ENCODE measurements around the gene LLPH. TPM values are rescaled to one million over a fixed set of nuclear protein-coding genes. Genes with fewer than 3 reads are reported as not detected.

LLPH gene
- total RNA-seq, 1 experiment from 2014 or later = 31.5 TPM

GRCh38 chr12:66154776-66155175, 24.2 kb upstream of the LLPH start:
- ChIA-PET POLR2A (no interaction called here), CTCF (no interaction called here)
- Mint-ChIP-seq H3K27me3 (ENCODE audit: low read depth) (no peaks in the 10 kb centered on the region), H3K36me3 (peaks cover 15% of the 10 kb centered on the region), H3K4me1 (no peaks in the 10 kb centered on the region), H3K9me3 (no peaks in the 10 kb centered on the region; the same call in 1 of the 2 replicates), H3K4me3 (no peak overlapping the region), H3K27ac (no peak overlapping the region)
- no peak for DNase-seq (ENCODE audit: low spot score)
- no peak for ATAC-seq
- TF ChIP-seq JAZF1 (CRISPR knock-in tag; IDR thresholded peaks at IDR 0.05) (no peak), EMX1 (CRISPR knock-in tag; IDR thresholded peaks at IDR 0.05) (no peak), ZNF232 (CRISPR knock-in tag; IDR thresholded peaks at IDR 0.05) (no peak), ZNF263 (CRISPR knock-in tag; IDR thresholded peaks at IDR 0.05; ENCODE audit: low read depth) (no peak), E2F4 (CRISPR knock-in tag; IDR thresholded peaks at IDR 0.05; ENCODE audit: borderline replicate concordance, low read depth) (no peak), SMAD4 (CRISPR knock-in tag; IDR thresholded peaks at IDR 0.05) (no peak), ZNF317 (CRISPR knock-in tag; IDR thresholded peaks at IDR 0.05; ENCODE audit: borderline replicate concordance, low read depth) (no peak), ATF3 (CRISPR knock-in tag; conservative IDR thresholded peaks at IDR 0.05) (no peak), TP53 (CRISPR knock-in tag; IDR thresholded peaks at IDR 0.05) (no peak), SMAD3 (CRISPR knock-in tag; IDR thresholded peaks at IDR 0.05; ENCODE audit: borderline replicate concordance) (no peak), ZNF425 (CRISPR knock-in tag; conservative IDR thresholded peaks at IDR 0.05) (no peak), SP1 (CRISPR knock-in tag; conservative IDR thresholded peaks at IDR 0.05) (no peak), PRRX2 (CRISPR knock-in tag; IDR thresholded peaks at IDR 0.05) (no peak), MLX (CRISPR knock-in tag; IDR thresholded peaks at IDR 0.05) (no peak), E2F5 (CRISPR knock-in tag; IDR thresholded peaks at IDR 0.05) (no peak)

GRCh38 chr12:66152732-66153131, 22.2 kb upstream of the LLPH start:
- ChIA-PET POLR2A (no interaction called here), CTCF (no interaction called here)
- no peaks in the 10 kb centered on the region for H3K27me3 Mint-ChIP-seq (ENCODE audit: low read depth)
- ATAC-seq = no peak
- no peak for DNase-seq (ENCODE audit: low spot score)
- TF ChIP-seq SMAD4 (CRISPR knock-in tag; IDR thresholded peaks at IDR 0.05) (no peak), USF2 (CRISPR knock-in tag; IDR thresholded peaks at IDR 0.05) (no peak), E2F4 (CRISPR knock-in tag; IDR thresholded peaks at IDR 0.05; ENCODE audit: borderline replicate concordance, low read depth) (no peak), ZMAT4 (CRISPR knock-in tag; IDR thresholded peaks at IDR 0.05) (no peak), NFYB (CRISPR knock-in tag; conservative IDR thresholded peaks at IDR 0.05; ENCODE audit: low read depth) (no peak), ZNF138 (CRISPR knock-in tag; conservative IDR thresholded peaks at IDR 0.05) (no peak), ZNF416 (CRISPR knock-in tag; IDR thresholded peaks at IDR 0.05) (no peak), RORB (CRISPR knock-in tag; IDR thresholded peaks at IDR 0.05) (no peak), SOX15 (CRISPR knock-in tag; IDR thresholded peaks at IDR 0.05) (no peak), NFE2L1 (CRISPR knock-in tag; IDR thresholded peaks at IDR 0.05) (no peak), IRF1 (CRISPR knock-in tag; IDR thresholded peaks at IDR 0.05) (no peak)
- H3K4me1 Mint-ChIP-seq = no peaks in the 10 kb centered on the region
- H3K27ac Mint-ChIP-seq = no peak overlapping the region
- peaks cover 8% of the 10 kb centered on the region; the same call in 1 of the 2 replicates for H3K36me3 Mint-ChIP-seq
- no peaks in the 10 kb centered on the region for H3K9me3 Mint-ChIP-seq
- H3K4me3 Mint-ChIP-seq = no peak overlapping the region

Data from WTC11 (cell line).